ENCODE measurements around the gene CACNA1H. TPM values are rescaled to one million over a fixed set of nuclear protein-coding genes. Genes with fewer than 3 reads are reported as not detected.

CACNA1H gene
- total and polyA plus RNA-seq, 2 donors (not counting 3 experiments of a cell fraction or from before 2014, with no cell fraction given) = 0.03 TPM; not detected in 1

- Histone ChIP-seq H3K4me1 (ENCODE audit: control insufficient read depth, extremely low read depth, insufficient read depth, low read length) (no peaks in the 10 kb centered on the region), H3K9me1 (replicated peaks; ENCODE audit: control insufficient read depth, extremely low read depth, insufficient read depth, low read length) (no peaks in the 10 kb centered on the region), H2AFZ (ENCODE audit: low read depth, low read length) (no peak overlapping the region), H3K9ac (replicated peaks; ENCODE audit: extremely low read depth, insufficient read depth, low read length) (no peak overlapping the region), H3K27me3 (ENCODE audit: control insufficient read depth in 2 of 2, insufficient read depth in 2 of 2, low read length in 2 of 2) (no peaks in the 10 kb centered on the region), H3K4me3 (replicated peaks in 1 of 3; ENCODE audit: insufficient read depth in 1 of 3, low read depth in 1 of 3, low read length in 3 of 3) (no peak overlapping the region), H3K4me2 (ENCODE audit: insufficient read depth, low read length) (no peak overlapping the region), H3K36me3 (ENCODE audit: control insufficient read depth in 2 of 2, extremely low read depth in 1 of 2, insufficient read depth in 2 of 2, low read length in 2 of 2) (no peaks in the 10 kb centered on the region), H3K27ac (ENCODE audit: insufficient read depth, low read depth, low read length) (no peak overlapping the region), H3K9me3 (replicated peaks; ENCODE audit: control insufficient read depth, insufficient read depth, low read length) (no peaks in the 10 kb centered on the region), H4K20me1 (replicated peaks; ENCODE audit: control insufficient read depth, extremely low read depth, insufficient read depth, low read length) (no peaks in the 10 kb centered on the region), H3K79me2 (ENCODE audit: control insufficient read depth, insufficient read depth, low read length) (no peaks in the 10 kb centered on the region)
- dilution Hi-C loops (cut with MboI; ENCODE audit: extremely low pct_ligation_motif_present, low sequenced_read_pairs) = no loop called here
- no peak for DNase-seq (ENCODE audit: low read depth, low spot score)
- no peak for FAIRE-seq
- intact Hi-C loops (cut with micrococcal nuclease) = no loop called here
- BruUV-seq (replicated peaks) = no TSS peak
- TF ChIP-seq FOS (IDR thresholded peaks at IDR 0.05; ENCODE audit: borderline replicate concordance, insufficient read depth, low read length) (no peak), POLR2A (IDR thresholded peaks at IDR 0.05; ENCODE audit: low read depth, low read length) (no peak), MYC (IDR thresholded peaks at IDR 0.05; ENCODE audit: low read depth, low read length) (no peak), EZH2 (IDR thresholded peaks at IDR 0.05; ENCODE audit: borderline replicate concordance, low read depth, low read length, severe bottlenecking) (no peak), JUN (IDR thresholded peaks at IDR 0.05; ENCODE audit: borderline replicate concordance, insufficient read depth, insufficient read length, low read depth) (no peak), MAX (IDR thresholded peaks at IDR 0.05; ENCODE audit: insufficient read depth, insufficient read length) (no peak), GATA2 (IDR thresholded peaks at IDR 0.05; ENCODE audit: insufficient read depth, insufficient read length, low read depth, low read length) (no peak), POLR2AphosphoS5 (IDR thresholded peaks at IDR 0.05; ENCODE audit: insufficient read depth, low read depth, low read length) (no peak), CTCF (IDR thresholded peaks at IDR 0.05; ENCODE audit: extremely low read depth in 1 of 2, insufficient read depth in 1 of 2, low read depth in 1 of 2, low read length in 2 of 2) (no peak)
- ChIA-PET POLR2A (interaction anchor here (0.7 kb wide), 1 partner anchor 34 kb away, joined by 3 read pairs; no protein-coding TSS in a partner anchor), CTCF (interaction anchor here (1.1 kb wide), 1 partner anchor 33 kb away, joined by 3 read pairs; no protein-coding TSS in a partner anchor)
Observed at GRCh38 chr16:1176280-1176897, 23.5 kb downstream of the CACNA1H start.

All from endothelial cell of umbilical vein (primary cell).